Measurements from ENCODE around the gene TGFB1I1.

- TF ChIP-seq CTCF (IDR thresholded peaks at IDR 0.05; ENCODE audit: low read length) = no peak
- no peak for TF ChIP-seq EZH2 (IDR thresholded peaks at IDR 0.05; ENCODE audit: borderline replicate concordance, low read length)
These were observed 11.1 kb downstream of the TGFB1I1 start, which contains the start of gene SLC5A2 for GRCh38 chr16:31483081-31483480.

All from OCI-LY1 (cell line).